GM10847 (cell line): ENCODE measurements around the gene BRD3.

Source experiments
- POLR2A ChIP-seq: IDR thresholded peaks from 2 replicates; pipeline ENCODE4 v1.6.1; 2011; ENCODE audit not compliant: insufficient read length; ENCODE audit errors: extremely low read depth

Gene BRD3

DNA sequence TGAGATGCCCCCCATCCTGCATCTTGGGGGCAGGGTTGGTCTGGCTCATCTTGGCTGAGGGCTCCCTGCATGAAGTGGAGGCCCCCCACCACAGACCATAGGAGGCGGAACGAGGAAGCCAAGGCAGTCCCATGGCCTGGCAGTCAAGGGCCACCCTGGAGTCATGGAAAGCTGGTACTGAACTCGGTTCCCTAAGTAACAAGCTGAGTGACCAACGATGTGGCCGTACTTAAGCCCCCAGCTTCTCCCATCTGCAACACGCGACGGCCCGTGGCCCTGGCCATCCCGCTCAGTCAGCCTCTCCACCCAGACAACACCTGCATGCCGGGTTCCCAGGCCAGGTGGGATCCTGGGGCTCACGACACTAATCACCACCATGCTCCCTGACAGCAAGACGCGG lies 17.1 kb downstream of the BRD3 start:
- TF ChIP-seq POLR2A = no peak

DNA sequence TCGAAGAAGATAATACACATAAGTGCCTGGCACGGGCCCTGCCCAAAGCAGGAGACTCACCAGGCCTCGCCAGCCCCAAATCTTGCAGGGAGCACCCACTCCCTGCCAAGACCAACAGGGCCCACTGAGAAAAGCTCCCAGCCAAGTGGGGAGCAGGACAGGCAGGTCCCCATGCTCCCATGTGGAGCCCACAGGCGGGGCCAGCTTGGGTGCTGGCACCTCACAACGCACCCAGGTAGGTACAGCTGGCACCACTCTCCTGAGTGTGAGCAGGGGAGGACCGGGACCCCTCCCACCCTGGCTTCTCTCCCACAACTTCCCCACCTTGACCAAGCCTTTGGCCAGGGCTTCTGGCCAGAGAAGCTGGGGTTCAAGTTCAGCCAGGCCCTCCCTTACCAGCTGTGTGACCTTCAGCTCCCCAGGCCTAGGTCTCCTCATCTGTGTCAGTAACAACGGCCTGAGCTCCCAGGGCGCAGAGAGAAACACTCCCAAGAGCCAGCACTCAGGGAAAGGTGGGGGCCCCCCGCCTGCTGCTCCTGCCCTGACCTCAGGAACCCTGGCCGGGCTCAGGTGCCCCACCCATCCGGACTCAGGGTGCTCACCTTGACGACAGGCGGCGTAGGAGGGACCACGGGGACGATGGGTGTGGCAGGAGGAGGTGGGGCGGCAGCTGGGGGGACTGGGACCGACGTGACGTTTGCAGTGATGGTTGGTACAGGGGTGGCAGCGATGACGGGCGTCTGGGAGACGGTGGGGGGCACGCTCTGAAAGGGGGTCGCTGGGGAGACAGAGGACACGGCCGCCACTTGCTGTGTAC lies 17.8 kb downstream of the BRD3 start:
- no peak for TF ChIP-seq POLR2A

DNA sequence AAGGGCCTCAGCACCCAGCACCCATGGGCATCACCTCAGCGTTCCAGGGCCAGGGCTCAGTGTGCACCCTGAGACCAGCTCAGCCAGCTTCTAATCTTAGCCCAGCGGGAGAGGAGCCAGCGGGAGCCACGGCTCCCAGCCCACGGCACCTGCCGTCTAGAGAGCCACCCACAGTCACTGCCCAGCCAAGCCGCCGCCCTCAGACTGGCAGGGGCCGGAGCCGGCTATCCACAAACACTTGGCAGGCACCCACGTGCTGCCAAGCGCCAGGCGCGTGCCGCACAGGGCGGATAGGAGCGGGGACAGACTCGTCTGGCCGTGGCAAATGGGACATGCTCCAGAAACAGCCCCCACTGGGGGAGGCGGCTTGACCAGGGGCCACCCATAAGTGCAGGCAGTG lies 18.6 kb downstream of the BRD3 start:
- no peak for TF ChIP-seq POLR2A

DNA sequence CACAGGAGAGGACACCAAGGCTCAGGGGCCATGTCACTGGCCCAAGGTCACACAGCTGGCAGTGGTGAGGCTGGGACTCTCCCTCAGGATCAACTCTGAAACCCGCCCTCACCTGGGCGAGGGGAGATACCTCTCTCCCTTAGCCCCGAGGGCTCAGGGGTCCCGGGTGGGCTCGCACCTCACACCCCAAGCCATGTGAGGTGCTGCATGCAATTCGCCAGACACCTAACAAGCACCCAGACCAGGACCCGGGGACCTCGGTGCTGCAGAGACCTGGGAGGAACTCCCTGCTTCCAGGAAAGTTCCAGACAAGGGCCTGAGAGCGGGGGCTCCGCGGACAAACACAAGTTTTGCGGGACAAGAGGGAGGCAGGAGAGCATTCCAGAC lies 19.3 kb downstream of the BRD3 start:
- no peak for TF ChIP-seq POLR2A

DNA sequence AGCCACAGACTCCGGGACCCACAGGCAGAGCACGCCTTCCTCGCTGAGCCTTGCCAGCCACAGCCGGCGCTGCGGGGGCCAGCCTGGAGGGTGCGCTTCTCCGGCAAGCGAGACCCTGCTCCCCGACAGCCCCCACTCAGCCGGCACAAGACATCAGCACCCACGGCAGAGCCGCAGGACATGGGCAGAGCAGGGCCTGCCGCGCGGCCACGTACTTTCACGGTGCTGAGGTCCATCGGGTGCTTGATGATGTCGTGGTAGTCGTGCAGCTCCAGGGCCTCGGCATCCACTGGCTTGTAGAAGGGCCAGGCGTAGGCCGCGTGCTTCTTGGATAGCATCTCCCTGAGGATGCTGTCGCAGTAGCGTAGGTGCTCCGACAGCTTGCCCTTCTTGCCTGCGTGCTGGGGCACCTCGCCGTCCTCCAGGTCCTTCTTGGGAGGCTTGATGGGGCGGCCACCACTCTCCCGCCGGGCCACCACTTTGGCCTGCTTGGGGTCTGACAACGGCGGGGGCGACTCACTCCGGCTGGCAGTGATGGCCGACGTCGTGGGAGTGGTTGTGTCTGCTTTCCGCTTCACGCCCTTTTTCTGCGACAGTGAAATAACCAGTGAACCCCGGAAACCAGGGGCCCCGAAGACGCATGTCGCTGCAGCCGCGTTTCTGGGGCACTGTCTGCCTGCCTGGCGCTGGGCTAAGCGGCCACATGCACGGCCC lies 19.8 kb downstream of the BRD3 start:
- TF ChIP-seq POLR2A = no peak

DNA sequence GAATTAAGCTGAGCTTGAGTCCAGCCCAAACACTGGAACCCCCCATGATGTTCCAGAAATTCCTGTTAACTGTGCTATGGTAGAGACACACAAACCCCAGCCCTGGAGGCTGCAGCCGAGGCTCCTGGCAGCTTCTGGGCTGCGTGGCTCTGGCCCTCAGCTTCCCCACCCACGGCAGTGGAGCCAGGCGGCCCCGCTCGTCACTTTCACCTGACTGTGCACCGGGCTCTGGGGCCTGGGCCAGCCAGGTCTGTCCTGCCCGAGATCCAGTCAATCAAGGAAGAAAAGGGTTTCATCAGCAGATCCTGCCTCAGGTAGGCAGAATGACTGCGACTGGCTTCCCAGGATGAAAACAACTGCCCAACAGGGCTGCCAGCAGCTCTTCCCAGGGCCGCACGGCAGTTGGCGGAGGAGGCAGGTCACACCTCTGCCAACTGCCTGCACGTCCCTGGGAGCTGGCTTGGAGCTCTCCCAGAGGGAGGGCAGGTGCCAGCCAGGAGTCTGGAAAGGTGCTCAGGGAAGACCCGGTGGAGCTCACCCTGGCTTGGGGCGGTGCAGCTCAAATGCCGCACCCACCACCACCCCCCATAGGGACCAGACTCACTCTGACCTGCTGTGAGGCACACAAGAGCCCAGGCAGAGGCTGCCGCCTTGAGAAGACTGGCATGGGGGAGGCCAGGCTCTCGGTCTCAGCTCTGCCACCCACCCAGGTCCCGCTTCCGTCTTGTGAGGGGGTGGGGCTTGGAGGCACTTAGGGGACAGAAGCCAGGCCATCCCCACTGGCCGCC lies 20.7 kb downstream of the BRD3 start:
- TF ChIP-seq POLR2A = no peak

DNA sequence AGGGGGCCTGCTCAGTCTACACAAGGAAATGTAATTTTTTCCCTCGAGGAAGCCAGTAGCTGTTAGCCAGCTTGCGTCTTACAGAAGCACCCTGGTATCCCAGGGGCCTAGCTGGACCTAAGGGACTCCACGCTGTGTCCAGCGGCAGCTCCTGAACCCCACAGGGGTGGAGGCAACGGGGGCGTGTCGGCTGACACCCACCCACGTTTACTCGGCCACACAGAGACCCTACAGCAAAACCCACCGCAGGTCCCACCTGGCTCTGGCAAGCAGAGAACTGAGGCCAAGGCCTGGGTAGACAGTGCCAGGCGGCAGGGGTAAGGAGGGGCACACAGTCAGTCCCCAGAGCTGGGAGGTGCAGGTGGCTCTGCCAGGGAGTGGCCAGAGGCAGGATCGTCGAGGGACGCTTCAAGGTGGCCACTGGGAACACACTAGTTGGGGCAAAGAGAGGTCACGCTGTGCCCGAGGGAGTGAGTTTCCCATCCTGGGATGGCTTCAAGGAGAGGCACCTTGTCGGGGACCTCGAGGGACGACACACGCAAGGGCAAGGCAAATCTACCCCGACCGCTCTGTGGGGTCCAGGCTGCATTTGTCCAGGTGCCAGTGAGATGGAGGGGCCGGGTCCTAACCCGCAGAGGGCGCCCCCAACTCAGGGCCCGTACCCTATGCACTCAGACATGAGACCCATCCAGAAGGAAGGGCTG lies 21.8 kb downstream of the BRD3 start:
- no peak for TF ChIP-seq POLR2A

DNA sequence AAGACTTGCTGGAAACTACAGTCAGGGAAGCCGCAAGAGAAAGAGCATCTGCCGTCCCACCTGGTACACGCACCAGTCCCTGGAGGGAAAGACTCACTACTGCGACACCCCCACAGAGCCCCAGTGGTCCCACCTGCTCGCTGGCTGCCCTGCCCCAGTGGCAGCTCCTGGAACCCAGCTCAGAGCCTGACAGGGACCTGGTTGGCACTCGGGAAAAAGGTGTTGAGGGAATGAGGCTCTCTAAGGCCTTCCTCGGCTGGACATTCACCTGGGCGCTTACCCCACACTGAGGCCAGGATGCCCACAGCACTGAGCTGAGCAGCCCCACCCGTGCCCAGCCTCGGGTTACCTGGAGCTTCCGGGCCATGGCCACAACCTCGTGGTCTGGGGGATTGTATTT lies 22.9 kb downstream of the BRD3 start:
- TF ChIP-seq POLR2A = no peak

DNA sequence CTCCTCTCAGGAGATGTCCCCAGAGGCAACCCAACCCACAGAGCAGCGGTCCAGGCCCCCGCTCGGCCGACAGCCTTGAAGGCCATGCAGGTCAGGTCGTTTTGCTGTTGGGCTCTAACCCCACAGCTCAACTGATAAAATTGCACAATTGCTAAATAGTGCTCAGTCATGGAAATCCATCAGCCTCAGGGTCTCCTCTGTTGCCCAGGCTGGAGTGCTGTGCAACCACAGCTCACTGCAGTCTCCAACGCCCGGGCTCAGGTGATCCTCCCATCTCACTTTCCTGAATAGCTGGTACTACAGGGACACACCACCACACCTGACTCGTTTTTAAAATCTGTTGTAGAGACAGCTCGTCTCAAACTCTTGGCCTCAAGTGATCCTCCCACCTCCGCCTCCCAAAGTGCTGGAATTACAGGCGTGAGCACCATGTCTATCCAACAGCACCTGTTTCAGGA lies 24.3 kb downstream of the BRD3 start:
- TF ChIP-seq POLR2A = no peak

DNA sequence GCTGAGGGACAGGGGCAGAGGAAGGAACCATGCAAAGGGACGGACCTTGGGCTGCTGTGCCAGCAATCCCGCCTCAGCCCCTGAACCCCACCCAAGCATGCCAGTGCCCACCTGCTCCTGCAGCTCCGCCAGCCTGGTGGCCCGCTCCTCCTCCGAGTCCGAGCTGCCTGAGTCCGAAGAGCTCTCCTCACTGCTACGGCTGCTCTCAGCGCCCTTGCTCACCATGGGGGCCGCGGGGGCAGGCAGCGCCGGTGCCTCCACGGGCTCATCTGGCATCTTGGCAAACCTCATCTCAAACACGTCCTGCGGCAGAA lies 26.2 kb downstream of the BRD3 start:
- TF ChIP-seq POLR2A = no peak

DNA sequence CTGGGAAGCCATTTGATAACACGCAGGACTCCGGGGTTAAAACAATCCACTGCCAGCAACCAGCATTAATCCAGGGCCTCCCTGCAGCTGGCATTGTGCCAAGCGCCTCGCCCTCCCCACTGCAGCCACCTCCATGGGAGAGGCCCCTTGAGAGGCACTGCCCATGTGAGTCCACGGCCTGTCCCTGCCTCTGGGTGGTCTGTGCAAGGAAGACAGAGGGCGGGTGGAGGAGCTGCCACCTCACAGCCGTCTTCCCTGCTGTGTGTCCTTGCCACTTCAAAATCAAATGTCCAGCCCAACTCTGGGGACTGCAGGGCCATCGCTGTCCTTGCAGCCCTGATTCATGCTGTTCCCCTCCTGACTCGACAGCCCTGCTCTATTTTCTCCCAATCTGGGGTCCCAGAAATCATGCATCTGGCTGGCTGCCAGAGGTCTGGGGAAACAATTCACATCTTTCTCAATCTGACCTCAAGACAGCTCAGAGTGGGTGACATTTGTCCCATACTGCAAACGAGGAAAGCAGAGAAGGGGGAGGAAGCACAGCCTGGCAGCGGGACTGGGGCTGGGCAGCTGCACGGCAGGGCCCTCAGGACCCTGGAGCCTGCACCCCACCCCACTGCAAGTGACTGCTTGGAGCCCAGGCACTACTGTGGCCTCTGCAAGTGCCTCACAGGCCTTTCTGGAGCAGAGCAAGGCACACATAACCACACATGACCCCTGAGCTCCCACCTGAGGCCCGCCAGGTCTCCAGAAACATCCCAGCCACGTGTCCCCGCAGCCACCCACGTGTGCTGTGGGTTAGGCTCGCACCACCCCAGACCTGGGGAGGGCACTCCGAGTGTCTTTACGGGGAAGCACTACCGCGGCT lies 26.8 kb downstream of the BRD3 start:
- TF ChIP-seq POLR2A = no peak

DNA sequence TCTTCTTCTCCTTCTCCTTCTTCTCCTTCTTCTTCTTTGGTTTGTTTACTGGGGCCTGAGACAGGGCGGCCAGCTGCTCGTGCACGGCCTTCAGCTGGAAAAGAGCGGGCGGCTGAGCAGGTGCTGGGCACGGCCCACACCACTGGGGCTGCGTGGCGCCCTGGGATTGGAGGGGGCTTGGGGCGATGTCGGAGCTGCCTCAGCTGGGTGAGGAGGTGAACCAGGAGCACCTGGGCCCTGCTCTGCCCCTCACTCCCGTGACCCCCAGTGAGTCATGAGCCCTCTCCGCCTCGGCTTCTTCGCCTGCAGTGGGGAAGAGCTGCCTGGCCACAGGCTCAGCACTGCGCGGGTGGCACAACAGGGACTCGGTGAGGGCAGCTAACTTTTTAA lies 27.7 kb downstream of the BRD3 start:
- no peak for TF ChIP-seq POLR2A

DNA sequence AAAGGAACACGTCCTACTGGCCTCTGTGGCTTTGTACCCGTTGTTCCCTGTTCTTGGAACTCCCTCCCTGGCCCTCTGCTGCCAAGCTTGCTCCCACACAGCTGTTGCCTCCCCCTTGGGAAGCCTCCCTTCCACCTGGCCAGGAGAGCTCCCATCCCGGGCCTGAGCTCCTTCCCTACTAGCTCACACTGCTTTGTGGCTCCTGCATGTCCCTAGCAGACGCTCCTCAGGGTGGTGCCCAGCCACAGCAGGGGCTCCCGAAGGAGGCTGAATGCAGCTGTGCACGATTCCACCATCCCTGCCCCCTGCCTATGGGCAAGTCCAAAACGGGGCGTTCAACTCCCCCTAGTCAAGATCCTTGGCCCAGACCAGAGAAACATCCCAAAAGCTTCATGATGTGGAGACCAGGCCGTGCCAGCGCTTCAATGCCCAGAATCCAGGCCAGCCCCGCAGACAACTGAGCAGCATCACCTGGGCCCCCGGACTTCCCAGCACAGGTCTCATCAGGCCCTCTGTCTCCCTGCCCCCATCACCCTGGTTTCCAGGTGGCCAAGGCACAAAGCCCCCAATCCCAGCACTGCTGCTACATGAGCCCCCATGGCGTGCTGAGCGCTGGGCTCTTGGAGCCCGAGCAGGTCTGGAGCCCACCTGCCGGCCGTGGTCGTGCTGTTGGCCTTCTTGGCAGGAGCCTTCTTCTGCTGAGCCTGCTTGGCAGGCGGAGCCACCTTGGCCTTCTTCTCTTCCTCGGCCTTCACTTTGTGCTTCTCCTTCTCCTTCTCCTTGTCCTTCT lies 28.2 kb downstream of the BRD3 start:
- TF ChIP-seq POLR2A = no peak

DNA sequence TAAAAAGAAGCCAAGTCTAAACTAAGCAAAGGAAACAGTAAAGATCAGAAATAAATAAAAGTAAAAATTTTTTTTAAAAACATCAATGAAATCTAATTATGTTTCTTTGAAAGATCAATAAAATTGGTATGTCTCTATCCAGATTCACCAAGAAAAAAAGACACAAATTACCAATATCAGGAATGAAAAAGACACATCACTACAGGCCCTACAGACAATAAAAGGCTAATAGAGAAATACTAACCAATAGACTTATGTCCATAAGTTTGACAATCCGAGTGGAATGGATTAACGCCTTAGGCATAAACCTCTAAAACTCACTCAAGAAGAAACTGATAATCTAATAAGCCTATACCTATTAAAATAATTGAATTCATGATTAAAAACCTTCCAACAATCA lies 30.2 kb downstream of the BRD3 start:
- TF ChIP-seq POLR2A = no peak

DNA sequence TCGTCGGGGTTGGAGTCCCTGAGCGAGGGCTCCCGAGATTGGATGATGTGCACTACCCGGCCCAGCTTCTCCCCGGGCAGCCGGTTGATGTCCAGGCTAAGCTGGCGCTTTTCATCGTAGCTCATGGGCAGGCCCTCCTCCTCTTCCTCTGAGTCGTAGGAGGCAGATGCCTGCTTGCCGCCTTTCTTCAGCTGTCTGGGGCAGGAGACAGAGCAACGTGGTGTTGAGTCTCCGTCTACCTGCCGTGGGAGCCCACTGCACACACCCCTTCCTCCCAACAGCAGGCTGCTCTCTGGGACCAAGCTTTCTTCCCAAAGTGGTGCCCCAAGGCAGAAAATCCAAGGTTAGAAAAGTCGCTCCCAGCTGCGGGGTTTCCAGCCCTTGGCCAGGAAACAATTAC lies 31.7 kb downstream of the BRD3 start:
- TF ChIP-seq POLR2A = no peak
